Body of pancreas (tissue), 4 donors: ENCODE measurements around the gene ZNF432. TPM values are rescaled to one million over a fixed set of nuclear protein-coding genes. Genes with fewer than 3 reads are reported as not detected.
"Not testable (repeated sequence)": the region's sequence is repeated elsewhere in the genome, so short reads cannot be mapped to it uniquely, and the experiment has no call there.

Experiments used
- ATAC-seq: fragments of 150-250 bp; one replicate; pipeline ENCODE4 v1.9.1; 2016
- DNase-seq, 4 donors: peaks; one replicate each; pipeline ENCODE4 v3.0.0-alpha.2; 2019
- H3K27ac ChIP-seq, 4 donors: fragments of 200-600 bp; sonication (generic); 1 replicate in 3 of 4; 2 replicates in 1 of 4; pipeline versions ENCODE4 v1.5.1 to v1.6.1; 2016 to 2019; ENCODE audit warnings: mild to moderate bottlenecking in 1 of 4, mixed read lengths in 1 of 4, moderate library complexity in 1 of 4
- H3K27me3 ChIP-seq, 2 donors: fragments of 200-600 bp; sonication (generic); one replicate each; pipeline ENCODE4 v1.6.0; 2016; ENCODE audit warnings: mild to moderate bottlenecking in 1 of 2
- H3K36me3 ChIP-seq, 2 donors: fragments of 200-600 bp; sonication (generic); replicated peaks in 1 of 2; 2 replicates each; pipeline ENCODE4 v1.5.1; 2016; ENCODE audit warnings: low read depth in 2 of 2; ENCODE audit not compliant: insufficient read depth in 1 of 2
- H3K4me1 ChIP-seq: fragments of 200-600 bp; sonication (generic); one replicate; pipeline ENCODE4 v1.6.0; 2016
- H3K4me3 ChIP-seq, 2 donors: fragments of 200-600 bp; sonication (generic); 1 replicate in 1 of 2; 2 replicates in 1 of 2; pipeline ENCODE4 v1.5.1; 2016 to 2019
- H3K9me3 ChIP-seq, 3 donors: fragments of 200-600 bp; sonication (generic); 1 replicate in 2 of 3; 2 replicates in 1 of 3; pipeline ENCODE4 v1.5.1; 2016
- CTCF ChIP-seq, 7 experiments: fragments of 450-650 bp in 4 of 7; fragments of 200-600 bp in 3 of 7; sonication (generic) in 3 of 7; IDR thresholded peaks; one replicate each; pipeline ENCODE4 v1.5.1; 2016 to 2019; ENCODE audit warnings: antibody characterized with exemption in 7 of 7
- POLR2A ChIP-seq, 3 donors: fragments of 450-650 bp; IDR thresholded peaks; one replicate each; pipeline ENCODE4 v1.6.1; 2016; ENCODE audit warnings: antibody characterized with exemption in 3 of 3, mild to moderate bottlenecking in 2 of 3
- WGBS, 2 donors: methylation state at CpG; one replicate each; pipeline ENCODE4 v1.1.5; 2017; 5-methylcytosine and 5-hydroxymethylcytosine counted together
- intact Hi-C: fragments of 100-400 bp; cut with DNase I; formaldehyde crosslinking; loops from one replicate; pipeline ENCODE4 v1.15.1; 2023
- total RNA-seq, 2 donors: library from RNA; depleted of rRNA; stranded (reverse); fragments of >200 nt; gene quantifications; one replicate each; pipeline ENCODE4 v1.1.0, GENCODE V29; 2016

ZNF432 gene
- total RNA-seq, 2 donors from 2014 or later: 10.9 to 29.3 TPM

- DNase-seq (no peak), ATAC-seq (no peak)
- Histone ChIP-seq H3K4me3 (no peak overlapping the region), H3K27me3 (no peaks in the 10 kb centered on the region), H3K4me1 (no peaks in the 10 kb centered on the region), H3K27ac (no peak overlapping the region), H3K36me3 (peaks cover 10 to 14% of the 10 kb centered on the region in 2 donors), H3K9me3 (peaks cover 0 to 9% (median 0%) of the 10 kb centered on the region in 3 donors)
- TF ChIP-seq CTCF (IDR thresholded peaks at IDR 0.05) (no peak), POLR2A (IDR thresholded peaks at IDR 0.05) (no peak)
- intact Hi-C loops: no loop called here
Measured at GRCh38 chr19:52086481-52086880, 37.8 kb upstream of the ZNF432 start.

GRCh38 chr19:52070496-52070895 is 21.9 kb upstream of the ZNF432 start:
- no peak overlapping the region for H3K27ac ChIP-seq
- peaks cover 0 to 75% (median 5%) of the 10 kb centered on the region in 3 donors for H3K9me3 ChIP-seq
- ATAC-seq: no peak
- no peak for DNase-seq
- peaks cover 43 to 55% of the 10 kb centered on the region in 2 donors for H3K36me3 ChIP-seq
- TF ChIP-seq POLR2A (IDR thresholded peaks at IDR 0.05) (no peak), CTCF (IDR thresholded peaks at IDR 0.05) (no peak)
- H3K4me1 ChIP-seq: no peaks in the 10 kb centered on the region
- no peaks in the 10 kb centered on the region for H3K27me3 ChIP-seq
- intact Hi-C loops: no loop called here
- no peak overlapping the region for H3K4me3 ChIP-seq
- 96 to 99% methylated on average over 5 of the region's 5 CpGs for WGBS, 2 donors

- TF ChIP-seq POLR2A (IDR thresholded peaks at IDR 0.05) (no peak), CTCF (IDR thresholded peaks at IDR 0.05) (no peak)
- no peaks in the 10 kb centered on the region for H3K4me1 ChIP-seq
- intact Hi-C loops: no loop called here
- H3K36me3 ChIP-seq: peaks cover 36 to 50% of the 10 kb centered on the region in 2 donors
- peaks cover 0 to 75% (median 7%) of the 10 kb centered on the region in 3 donors for H3K9me3 ChIP-seq
- H3K4me3 ChIP-seq: no peak overlapping the region
- no peaks in the 10 kb centered on the region for H3K27me3 ChIP-seq
- no peak overlapping the region for H3K27ac ChIP-seq
- WGBS, 2 donors: 59 to 79% methylated on average over 2 of the region's 2 CpGs
- DNase-seq (no peak), ATAC-seq (no peak)
Measured at GRCh38 chr19:52069653-52070052, 21.0 kb upstream of the ZNF432 start.

GRCh38 chr19:52066258-52066863 is 17.7 kb upstream of the ZNF432 start:
- no peak for TF ChIP-seq POLR2A (IDR thresholded peaks at IDR 0.05)
- no peak for TF ChIP-seq CTCF (IDR thresholded peaks at IDR 0.05)
- H3K4me3 ChIP-seq: no peak overlapping the region

GRCh38 chr19:52065399-52065798 is 16.8 kb upstream of the ZNF432 start:
- ATAC-seq: no peak

More at GRCh38 chr19:52066258-52066863, 17.7 kb upstream of the ZNF432 start:
- peaks cover 0 to 87% (median 5%) of the 10 kb centered on the region in 3 donors for H3K9me3 ChIP-seq
- intact Hi-C loops: no loop called here
- H3K27me3 ChIP-seq: no peaks in the 10 kb centered on the region
- H3K4me1 ChIP-seq: no peaks in the 10 kb centered on the region
- 94 to 97% methylated on average over 6 of the region's 6 CpGs for WGBS, 2 donors
- DNase-seq (no peak), ATAC-seq (no peak)
- no peak overlapping the region for H3K27ac ChIP-seq
- H3K36me3 ChIP-seq: peaks cover 36 to 43% of the 10 kb centered on the region in 2 donors

GRCh38 chr19:52056480-52056879 is 7.8 kb upstream of the ZNF432 start:
- H3K27me3 ChIP-seq, H3K27ac ChIP-seq, H3K4me3 ChIP-seq, intact Hi-C loops, H3K4me1 ChIP-seq, ATAC-seq, DNase-seq, H3K36me3 ChIP-seq: not testable (repeated sequence)
- H3K9me3 ChIP-seq: peaks cover 0 to 41% (median 0%) of the 10 kb centered on the region in 3 donors
- 94 to 96% methylated on average over 3 of the region's 3 CpGs for WGBS, 2 donors

More at GRCh38 chr19:52065399-52065798, 16.8 kb upstream of the ZNF432 start:
- intact Hi-C loops: no loop called here
- H3K36me3 ChIP-seq: peaks cover 30 to 35% of the 10 kb centered on the region in 2 donors
- H3K4me1 ChIP-seq: no peaks in the 10 kb centered on the region
- TF ChIP-seq CTCF (IDR thresholded peaks at IDR 0.05) (no peak), POLR2A (IDR thresholded peaks at IDR 0.05) (no peak)
- H3K27ac ChIP-seq: no peak overlapping the region
- WGBS, 2 donors: 96 to 97% methylated on average over 6 of the region's 6 CpGs
- peaks cover 0 to 88% (median 5%) of the 10 kb centered on the region in 3 donors for H3K9me3 ChIP-seq
- no peak for DNase-seq
- no peak overlapping the region for H3K4me3 ChIP-seq
- no peaks in the 10 kb centered on the region for H3K27me3 ChIP-seq

GRCh38 chr19:52051736-52052135 is 3.1 kb upstream of the ZNF432 start:
- H3K27ac ChIP-seq, intact Hi-C loops, DNase-seq, H3K4me3 ChIP-seq, ATAC-seq, H3K36me3 ChIP-seq, H3K27me3 ChIP-seq, H3K4me1 ChIP-seq: not testable (repeated sequence)
- H3K9me3 ChIP-seq: peaks cover 0 to 35% (median 0%) of the 10 kb centered on the region in 3 donors
- 53 to 83% methylated on average over 1 of the region's 1 CpG for WGBS, 2 donors
